ENCODE data around the gene PDE5A.

- TF ChIP-seq, protein P1, sequence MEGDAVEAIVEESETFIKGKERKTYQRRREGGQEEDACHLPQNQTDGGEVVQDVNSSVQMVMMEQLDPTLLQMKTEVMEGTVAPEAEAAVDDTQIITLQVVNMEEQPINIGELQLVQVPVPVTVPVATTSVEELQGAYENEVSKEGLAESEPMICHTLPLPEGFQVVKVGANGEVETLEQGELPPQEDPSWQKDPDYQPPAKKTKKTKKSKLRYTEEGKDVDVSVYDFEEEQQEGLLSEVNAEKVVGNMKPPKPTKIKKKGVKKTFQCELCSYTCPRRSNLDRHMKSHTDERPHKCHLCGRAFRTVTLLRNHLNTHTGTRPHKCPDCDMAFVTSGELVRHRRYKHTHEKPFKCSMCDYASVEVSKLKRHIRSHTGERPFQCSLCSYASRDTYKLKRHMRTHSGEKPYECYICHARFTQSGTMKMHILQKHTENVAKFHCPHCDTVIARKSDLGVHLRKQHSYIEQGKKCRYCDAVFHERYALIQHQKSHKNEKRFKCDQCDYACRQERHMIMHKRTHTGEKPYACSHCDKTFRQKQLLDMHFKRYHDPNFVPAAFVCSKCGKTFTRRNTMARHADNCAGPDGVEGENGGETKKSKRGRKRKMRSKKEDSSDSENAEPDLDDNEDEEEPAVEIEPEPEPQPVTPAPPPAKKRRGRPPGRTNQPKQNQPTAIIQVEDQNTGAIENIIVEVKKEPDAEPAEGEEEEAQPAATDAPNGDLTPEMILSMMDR (IDR thresholded peaks at IDR 0.05 in 2 of 3, conservative IDR thresholded peaks at IDR 0.05 in 1 of 3; ENCODE audit: borderline replicate concordance in 1 of 3, insufficient read depth in 1 of 3, low read depth in 2 of 3, low read length in 2 of 3) = no peak
- TF ChIP-seq POLR2A (IDR thresholded peaks at IDR 0.05; ENCODE audit: borderline replicate concordance, extremely low read depth, insufficient read depth, insufficient read length) (no peak), ELF1 (IDR thresholded peaks at IDR 0.05; ENCODE audit: borderline replicate concordance, low read depth) (no peak), SRF (IDR thresholded peaks at IDR 0.05; ENCODE audit: low read depth) (no peak)
Measured at GRCh38 chr4:119626943-119627266, 1.7 kb downstream of the PDE5A start.
